OCI-LY7 (cell line): ENCODE results near the gene ALDH1A3. TPM values are rescaled to one million over a fixed set of nuclear protein-coding genes. Genes with fewer than 3 reads are reported as not detected.

Experiments used
- BruUV-seq: library from RNA; stranded (reverse); fragments of 400-500 nt; replicated peaks from 2 replicates; lab custom pipeline; 2021; lab: Mats Ljungman, UMichigan
- CTCF ChIA-PET: fragments of 300-600 bp; sonication (Branson Sonifier 250); formaldehyde crosslinking; loops from one replicate; lab custom pipeline; 2022; ENCODE audit warnings: antibody characterized with exemption; ENCODE audit not compliant: unreplicated experiment; lab: Charles Lee
- POLR2A ChIA-PET: fragments of 300-600 bp; sonication (Branson Sonifier 250); formaldehyde crosslinking; loops from one replicate; lab custom pipeline; 2022; ENCODE audit warnings: antibody characterized with exemption; lab: Charles Lee
- DNase-seq: peaks from one replicate; pipeline ENCODE4 v3.0.0-alpha.2; 2015; ENCODE audit warnings: low spot score
- H2AFZ ChIP-seq: fragments of 200-600 bp; sonication (generic), shearing (Covaris generic); 2 replicates; pipeline ENCODE4 v1.6.1; 2014; ENCODE audit warnings: mild to moderate bottlenecking, antibody characterized with exemption, low read length, moderate library complexity
- H3K27ac ChIP-seq: fragments of 200-600 bp; sonication (generic); 2 replicates; pipeline ENCODE4 v1.5.1; 2014; ENCODE audit warnings: mixed run types, low read depth, mild to moderate bottlenecking, moderate library complexity, low read length, inconsistent platforms; ENCODE audit not compliant: poor library complexity, severe bottlenecking
- H3K36me3 ChIP-seq: fragments of 200-600 bp; sonication (generic); 2 replicates; pipeline ENCODE4 v1.6.1; 2014; ENCODE audit warnings: mild to moderate bottlenecking, antibody characterized with exemption, low read length, moderate library complexity, mixed read lengths; ENCODE audit not compliant: insufficient read depth
- H3K4me1 ChIP-seq: fragments of 200-600 bp; sonication (generic); 2 replicates; pipeline ENCODE4 v1.5.1; 2014; ENCODE audit warnings: mild to moderate bottlenecking, low read length; ENCODE audit not compliant: insufficient read depth, poor library complexity, severe bottlenecking
- H3K4me2 ChIP-seq: fragments of 200-600 bp; sonication (generic); 2 replicates; pipeline ENCODE4 v1.6.1; 2014; ENCODE audit warnings: mild to moderate bottlenecking, low read length
- H3K4me3 ChIP-seq: fragments of 200-600 bp; sonication (generic); 2 replicates; pipeline ENCODE4 v1.5.1; 2014; ENCODE audit warnings: mild to moderate bottlenecking, low read depth, low read length; ENCODE audit not compliant: poor library complexity, severe bottlenecking
- H3K79me2 ChIP-seq: fragments of 200-600 bp; sonication (generic); 2 replicates; pipeline ENCODE4 v1.6.1; 2016; ENCODE audit warnings: low read depth, mild to moderate bottlenecking, low read length, moderate library complexity, mixed read lengths; ENCODE audit not compliant: insufficient read depth
- H3K9me2 ChIP-seq: fragments of 200-600 bp; sonication (generic); 2 replicates; pipeline ENCODE4 v1.6.1; 2016; ENCODE audit warnings: mild to moderate bottlenecking, low read length, mixed read lengths; ENCODE audit not compliant: insufficient read depth
- H3K9me3 ChIP-seq: fragments of 200-600 bp; sonication (generic); 2 replicates; pipeline ENCODE4 v1.6.1; 2014; ENCODE audit warnings: mild to moderate bottlenecking, mixed run types, low read length, mixed read lengths
- H4K20me1 ChIP-seq: fragments of 200-600 bp; sonication (generic); 2 replicates; pipeline ENCODE4 v1.6.1; 2014; ENCODE audit warnings: mild to moderate bottlenecking, antibody characterized with exemption, low read length, moderate library complexity, mixed read lengths; ENCODE audit not compliant: insufficient read depth
- CTCF ChIP-seq: fragments of 200-600 bp; sonication (generic); conservative IDR thresholded peaks from 2 replicates; pipeline ENCODE4 v1.5.1; 2014; ENCODE audit warnings: mild to moderate bottlenecking, antibody characterized with exemption, low read length, moderate library complexity, mixed read lengths
- EZH2phosphoT487 ChIP-seq: fragments of 200-600 bp; sonication (generic); IDR thresholded peaks from 2 replicates; pipeline ENCODE4 v1.6.1; 2018; ENCODE audit warnings: low read depth, borderline replicate concordance, mild to moderate bottlenecking, mixed run types, antibody characterized with exemption, low read length, moderate library complexity, mixed read lengths
- intact Hi-C: fragments of 100-400 bp; cut with micrococcal nuclease; formaldehyde crosslinking; loops from one replicate; pipeline ENCODE4 v1.10.0; 2022; ENCODE audit not compliant: unreplicated experiment
- total RNA-seq, 2 experiments: library from RNA; depleted of rRNA in 1 of 2; stranded (reverse); fragments of >200 nt in 1 of 2; shearing (Covaris generic) in 1 of 2; gene quantifications; 2 replicates each; pipeline ENCODE4 v1.2.3, GENCODE V29; 2014 to 2022

Gene ALDH1A3
- total RNA-seq, 2 experiments from 2014 or later, result not detected

DNA sequence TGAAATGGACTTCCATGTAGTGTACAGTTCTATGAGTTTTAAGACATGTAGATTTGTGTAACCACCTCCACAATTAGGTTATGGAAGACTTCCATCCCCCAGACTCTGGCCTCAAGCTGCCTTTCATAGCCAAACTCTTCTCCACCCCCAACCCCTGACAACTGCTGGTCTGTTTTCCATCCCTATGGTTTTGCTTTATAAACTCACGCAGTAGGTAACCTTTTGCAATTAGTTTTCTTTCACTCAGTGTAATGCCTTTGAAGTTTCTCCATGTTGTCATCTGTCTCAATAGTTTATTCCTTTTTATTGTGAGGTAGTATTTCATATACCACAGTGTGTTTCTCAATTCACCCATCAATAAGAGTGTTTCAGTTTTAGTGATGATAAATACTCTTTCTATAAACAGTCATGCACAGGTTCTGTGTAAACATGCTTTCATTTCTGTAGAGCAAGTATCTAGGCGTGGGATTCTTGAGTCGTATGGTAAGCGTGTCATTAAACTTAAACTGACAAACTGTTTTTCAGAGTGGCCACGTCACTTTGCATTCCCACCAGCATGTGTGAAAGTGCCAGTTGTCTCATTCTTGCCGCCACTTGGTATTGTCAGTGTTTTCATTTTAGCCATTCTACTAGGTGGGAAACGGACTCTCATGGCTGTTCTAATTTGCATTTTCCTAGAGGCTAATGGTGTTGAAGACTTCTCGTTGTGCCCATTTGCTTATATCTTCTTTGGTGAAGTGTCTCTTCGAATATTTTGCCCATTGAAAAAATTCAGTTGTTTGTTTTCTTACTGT, 47.3 kb upstream of the ALDH1A3 start:
- intact Hi-C loops, result no loop called here
- Histone ChIP-seq H3K79me2 (no peaks in the 10 kb centered on the region), H4K20me1 (no peaks in the 10 kb centered on the region), H3K27ac (no peak overlapping the region), H2AFZ (no peak overlapping the region), H3K4me3 (no peak overlapping the region), H3K4me1 (peaks cover 16% of the 10 kb centered on the region), H3K36me3 (no peaks in the 10 kb centered on the region), H3K9me2 (no peaks in the 10 kb centered on the region), H3K9me3 (no peaks in the 10 kb centered on the region), H3K4me2 (no peak overlapping the region)
- ChIA-PET POLR2A (no interaction called here), CTCF (no interaction called here)
- no TSS peak for BruUV-seq
- no peak for DNase-seq
- TF ChIP-seq CTCF (no peak), EZH2phosphoT487 (no peak)

DNA sequence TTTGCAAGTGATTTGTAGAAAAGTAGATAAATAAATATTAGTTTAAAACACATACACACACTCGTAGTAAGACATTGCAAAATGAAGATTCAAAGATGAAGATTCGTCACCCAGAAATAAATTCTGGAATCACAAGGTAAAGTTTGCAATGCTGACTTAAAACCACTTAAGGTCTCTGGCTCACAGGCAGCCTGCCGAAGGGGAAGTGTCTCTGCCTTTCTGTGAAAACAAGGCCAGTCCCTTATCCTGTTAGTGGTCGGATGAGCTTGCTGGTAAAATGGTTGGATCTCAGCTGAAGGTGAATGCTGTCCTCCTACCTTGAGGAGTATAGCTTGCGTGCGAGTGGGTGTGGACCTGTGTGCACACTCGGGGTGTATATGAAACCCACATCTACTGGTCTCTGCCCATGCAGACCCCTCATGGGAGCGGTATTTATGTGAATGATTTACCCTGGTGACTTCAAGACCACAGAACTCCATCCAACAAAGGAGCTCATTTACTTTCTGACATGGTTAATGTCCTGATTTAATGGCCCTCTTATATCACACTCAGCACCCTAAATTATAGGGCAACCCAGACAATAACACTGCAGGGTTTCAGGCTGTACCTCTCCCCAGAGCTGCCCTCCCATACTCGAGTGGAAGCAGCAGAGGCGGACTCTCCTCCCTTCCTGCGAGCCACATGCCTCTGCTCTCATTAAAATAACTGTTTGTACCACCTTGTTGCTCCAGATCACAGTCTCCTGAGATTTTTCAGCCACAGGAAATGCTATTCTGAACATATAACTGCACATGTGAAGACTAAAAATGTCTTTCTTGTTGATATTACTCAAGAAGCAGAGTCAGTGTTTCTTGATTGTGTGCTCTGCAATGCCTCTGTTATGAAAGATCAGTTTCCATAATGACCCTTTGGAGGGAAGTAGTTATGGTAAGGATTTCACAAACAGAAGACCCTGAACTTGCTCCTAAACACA, 45.9 kb upstream of the ALDH1A3 start:
- DNase-seq, result peak; percentile 8
- Histone ChIP-seq H3K4me2 (peak overlapping the region; percentile 17), H4K20me1 (no peaks in the 10 kb centered on the region), H3K4me3 (no peak overlapping the region), H3K4me1 (peaks cover 16% of the 10 kb centered on the region), H3K27ac (no peak overlapping the region), H3K36me3 (no peaks in the 10 kb centered on the region), H3K9me2 (no peaks in the 10 kb centered on the region), H3K79me2 (no peaks in the 10 kb centered on the region), H3K9me3 (no peaks in the 10 kb centered on the region), H2AFZ (peak overlapping the region; percentile 52)
- no TSS peak for BruUV-seq
- TF ChIP-seq EZH2phosphoT487, result no peak
- TF ChIP-seq CTCF, result no peak
- ChIA-PET POLR2A (interaction anchor here (0.5 kb wide), 1 partner anchor 518 kb away, joined by 3 read pairs; no protein-coding TSS in a partner anchor), CTCF (no interaction called here)
- intact Hi-C loops, result no loop called here
